Esophagus muscularis mucosa (tissue), 4 donors: ENCODE measurements around the gene IRS1. TPM values are rescaled to one million over a fixed set of nuclear protein-coding genes. Genes with fewer than 3 reads are reported as not detected.

Experiments used
- DNase-seq: peaks from one replicate; pipeline ENCODE4 v3.0.0-alpha.2; 2017; ENCODE audit errors: extremely low spot score
- H3K27ac ChIP-seq, 4 donors: fragments of 200-600 bp; sonication (generic); replicated peaks in 1 of 4; 1 replicate in 3 of 4; 2 replicates in 1 of 4; pipeline ENCODE4 v1.5.1; 2016 to 2019; ENCODE audit warnings: mild to moderate bottlenecking in 1 of 4
- H3K27me3 ChIP-seq, 4 donors: fragments of 200-600 bp; sonication (generic); one replicate each; pipeline versions ENCODE4 v1.5.1 to v1.6.0; 2016 to 2019
- H3K36me3 ChIP-seq, 4 donors: fragments of 200-600 bp; sonication (generic); one replicate each; pipeline ENCODE4 v1.5.1; 2016 to 2019
- H3K4me1 ChIP-seq, 4 donors: fragments of 200-600 bp; sonication (generic); one replicate each; pipeline ENCODE4 v1.5.1; 2016 to 2019
- H3K4me3 ChIP-seq, 4 donors: fragments of 200-600 bp; sonication (generic); 1 replicate in 2 of 4; 2 replicates in 2 of 4; pipeline ENCODE4 v1.5.1; 2016 to 2019; ENCODE audit warnings: mild to moderate bottlenecking in 4 of 4, moderate library complexity in 1 of 4
- H3K9me3 ChIP-seq, 4 donors: fragments of 200-600 bp; sonication (generic); 1 replicate in 3 of 4; 2 replicates in 1 of 4; pipeline ENCODE4 v1.5.1; 2016 to 2019
- EP300 ChIP-seq: sonication (generic); formaldehyde crosslinking; IDR thresholded peaks from one replicate; pipeline ENCODE4 v1.6.1; 2017; ENCODE audit warnings: antibody characterized with exemption
- POLR2A ChIP-seq: fragments of 450-650 bp; IDR thresholded peaks from one replicate; pipeline ENCODE4 v1.6.1; 2017; ENCODE audit warnings: antibody characterized with exemption, moderate library complexity, mild to moderate bottlenecking, low read depth
- POLR2AphosphoS5 ChIP-seq, 2 donors: sonication (generic); formaldehyde crosslinking; IDR thresholded peaks; one replicate each; pipeline ENCODE4 v1.6.1; 2017; ENCODE audit warnings: antibody characterized with exemption in 2 of 2
- WGBS: methylation state at CpG from one replicate; pipeline ENCODE4 v1.1.5; 2018; 5-methylcytosine and 5-hydroxymethylcytosine counted together
- intact Hi-C: fragments of 100-400 bp; cut with DNase I; formaldehyde crosslinking; loops from one replicate; pipeline ENCODE4 v1.15.1; 2023
- total RNA-seq, 4 donors: library from RNA; depleted of rRNA; stranded (reverse); fragments of >200 nt; gene quantifications; one replicate each; pipeline versions ENCODE4 v1.1.0 to v1.2.1, GENCODE V29; 2016
- TF ChIP-seq, protein P1 (sequence below), 3 experiments: fragments of 200-600 bp in 2 of 3; fragments of 450-650 bp in 1 of 3; sonication (generic) in 2 of 3; IDR thresholded peaks; one replicate each; pipeline ENCODE4 v1.5.1; 2017 to 2019; ENCODE audit warnings: antibody characterized with exemption in 3 of 3, mild to moderate bottlenecking in 2 of 3, moderate library complexity in 1 of 3

The IRS1 gene
- total RNA-seq, 4 donors from 2014 or later = 27.8 to 47.6 (median 32.8) TPM

DNA sequence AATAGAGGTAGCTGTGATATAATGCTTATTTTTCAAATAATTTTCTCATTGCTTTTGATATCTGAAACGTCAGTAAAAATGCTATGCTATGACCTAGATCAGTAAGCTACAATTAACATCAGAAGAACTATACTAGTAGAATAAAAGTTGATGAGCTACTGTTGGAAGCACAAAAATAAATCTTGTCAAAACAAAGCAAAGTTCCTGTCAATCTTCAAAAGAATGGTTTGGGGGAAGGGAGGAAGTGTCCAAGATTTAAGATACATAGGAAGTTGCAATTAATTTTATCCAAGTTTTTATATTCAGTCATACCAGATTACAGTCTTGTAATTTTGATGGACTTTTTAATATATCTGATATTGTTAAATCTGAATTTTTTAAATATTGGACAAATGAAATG is 19.2 kb downstream of the IRS1 start:
- H3K4me3 ChIP-seq = no peak overlapping the region
- no peak for DNase-seq
- WGBS = 80% methylated on average over 1 of the region's 1 CpG
- peaks cover 0 to 4% (median 0%) of the 10 kb centered on the region in 4 donors for H3K36me3 ChIP-seq
- no peak overlapping the region for H3K27ac ChIP-seq
- H3K9me3 ChIP-seq = peaks cover 0 to 3% (median 0%) of the 10 kb centered on the region in 4 donors
- peaks cover 12 to 25% (median 21%) of the 10 kb centered on the region in 4 donors for H3K4me1 ChIP-seq
- H3K27me3 ChIP-seq = no peaks in the 10 kb centered on the region
- intact Hi-C loops = no loop called here
- TF ChIP-seq POLR2A (no peak), EP300 (no peak), POLR2AphosphoS5 (IDR thresholded peaks at IDR 0.05) (no peak)
- TF ChIP-seq, protein P1, sequence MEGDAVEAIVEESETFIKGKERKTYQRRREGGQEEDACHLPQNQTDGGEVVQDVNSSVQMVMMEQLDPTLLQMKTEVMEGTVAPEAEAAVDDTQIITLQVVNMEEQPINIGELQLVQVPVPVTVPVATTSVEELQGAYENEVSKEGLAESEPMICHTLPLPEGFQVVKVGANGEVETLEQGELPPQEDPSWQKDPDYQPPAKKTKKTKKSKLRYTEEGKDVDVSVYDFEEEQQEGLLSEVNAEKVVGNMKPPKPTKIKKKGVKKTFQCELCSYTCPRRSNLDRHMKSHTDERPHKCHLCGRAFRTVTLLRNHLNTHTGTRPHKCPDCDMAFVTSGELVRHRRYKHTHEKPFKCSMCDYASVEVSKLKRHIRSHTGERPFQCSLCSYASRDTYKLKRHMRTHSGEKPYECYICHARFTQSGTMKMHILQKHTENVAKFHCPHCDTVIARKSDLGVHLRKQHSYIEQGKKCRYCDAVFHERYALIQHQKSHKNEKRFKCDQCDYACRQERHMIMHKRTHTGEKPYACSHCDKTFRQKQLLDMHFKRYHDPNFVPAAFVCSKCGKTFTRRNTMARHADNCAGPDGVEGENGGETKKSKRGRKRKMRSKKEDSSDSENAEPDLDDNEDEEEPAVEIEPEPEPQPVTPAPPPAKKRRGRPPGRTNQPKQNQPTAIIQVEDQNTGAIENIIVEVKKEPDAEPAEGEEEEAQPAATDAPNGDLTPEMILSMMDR (IDR thresholded peaks at IDR 0.05) = no peak

DNA sequence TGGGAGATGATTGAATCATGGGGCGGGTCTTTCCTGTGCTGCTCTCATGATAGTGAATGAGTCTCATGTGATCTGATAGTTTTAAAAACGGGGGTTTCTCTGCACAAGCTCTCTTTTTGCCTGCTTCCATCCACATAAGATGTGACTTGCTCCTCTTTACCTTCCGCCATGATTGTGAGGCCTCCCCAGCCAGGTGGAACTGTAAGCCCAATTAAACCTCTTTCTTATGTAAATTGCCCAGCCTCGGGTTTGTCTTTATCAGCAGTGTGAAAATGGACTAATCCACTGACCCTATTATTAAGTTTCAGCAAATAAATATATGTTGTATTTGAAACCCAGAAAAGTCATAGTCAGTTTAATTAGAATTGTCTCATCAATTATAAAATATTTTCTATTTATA is 22.0 kb downstream of the IRS1 start:
- no peaks in the 10 kb centered on the region for H3K27me3 ChIP-seq
- intact Hi-C loops = no loop called here
- no peak overlapping the region for H3K4me3 ChIP-seq
- H3K36me3 ChIP-seq = peaks cover 0 to 9% (median 0%) of the 10 kb centered on the region in 4 donors
- 85% methylated on average over 4 of the region's 4 CpGs for WGBS
- DNase-seq = no peak
- H3K4me1 ChIP-seq = peaks cover 20 to 37% (median 32%) of the 10 kb centered on the region in 4 donors
- H3K9me3 ChIP-seq = peaks cover 0 to 13% (median 5%) of the 10 kb centered on the region in 4 donors
- TF ChIP-seq POLR2A (no peak), POLR2AphosphoS5 (IDR thresholded peaks at IDR 0.05) (no peak), EP300 (no peak)
- TF ChIP-seq, protein P1 (IDR thresholded peaks at IDR 0.05) = no peak
- no peak overlapping the region for H3K27ac ChIP-seq

DNA sequence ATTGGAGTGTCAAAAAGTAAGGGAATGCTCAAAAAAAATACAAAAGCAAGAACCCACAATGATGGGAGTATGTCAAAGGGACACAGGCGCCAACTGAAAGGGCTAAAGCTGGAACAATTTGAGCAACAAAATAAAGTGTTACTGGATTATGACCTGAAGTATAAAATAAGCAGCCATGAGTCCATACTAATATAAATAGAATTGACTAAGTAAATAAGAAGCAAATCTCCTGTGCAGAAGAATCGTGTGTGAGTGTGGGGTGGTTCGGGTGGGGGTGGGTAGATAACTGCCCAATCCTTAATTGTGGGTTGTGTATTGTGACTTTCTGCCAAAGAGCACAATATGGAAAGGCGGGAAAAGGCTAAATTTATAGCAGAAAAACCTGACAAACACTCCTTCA is 23.5 kb downstream of the IRS1 start:
- WGBS = 92% methylated on average over 4 of the region's 4 CpGs
- Histone ChIP-seq H3K4me1 (peaks cover 31 to 37% (median 32%) of the 10 kb centered on the region in 4 donors), H3K27ac (no peak overlapping the region), H3K36me3 (peaks cover 0 to 9% (median 0%) of the 10 kb centered on the region in 4 donors), H3K27me3 (no peaks in the 10 kb centered on the region), H3K4me3 (no peak overlapping the region), H3K9me3 (peaks cover 0 to 13% (median 5%) of the 10 kb centered on the region in 4 donors)
- TF ChIP-seq EP300 = no peak
- TF ChIP-seq, protein P1 (IDR thresholded peaks at IDR 0.05) = no peak
- TF ChIP-seq POLR2A = no peak
- TF ChIP-seq POLR2AphosphoS5 (IDR thresholded peaks at IDR 0.05) = no peak
- no peak for DNase-seq
- intact Hi-C loops = no loop called here

DNA sequence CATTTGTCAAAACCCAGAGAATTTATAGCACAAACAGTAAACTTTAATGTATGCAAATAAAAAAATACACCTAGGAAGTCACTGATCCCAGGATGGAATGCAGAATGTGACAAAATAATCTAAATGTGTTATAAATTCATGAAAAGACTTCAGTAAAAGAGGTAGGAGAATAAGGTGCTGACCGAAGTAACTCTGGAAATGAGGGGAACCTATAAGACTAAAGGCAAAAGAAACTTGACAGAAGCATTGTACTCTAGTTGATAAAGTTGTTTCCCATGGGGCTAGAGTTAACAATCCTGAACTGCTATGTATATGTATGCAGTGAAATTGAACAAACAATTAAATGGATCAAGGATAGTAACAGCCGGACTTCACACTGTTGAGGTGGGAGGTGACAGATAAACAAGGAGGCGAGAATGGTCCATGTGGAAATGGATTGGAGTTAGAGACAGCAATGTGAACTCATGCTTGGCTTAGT is 24.5 kb downstream of the IRS1 start:
- H3K9me3 ChIP-seq = peaks cover 0 to 13% (median 5%) of the 10 kb centered on the region in 4 donors
- TF ChIP-seq, protein P1 (IDR thresholded peaks at IDR 0.05) = no peak
- no peak for TF ChIP-seq EP300
- TF ChIP-seq POLR2A = no peak
- TF ChIP-seq POLR2AphosphoS5 (IDR thresholded peaks at IDR 0.05) = no peak
- no peaks in the 10 kb centered on the region for H3K27me3 ChIP-seq
- H3K4me3 ChIP-seq = no peak overlapping the region
- DNase-seq = no peak
- 96% methylated on average over 3 of the region's 3 CpGs for WGBS
- peaks cover 28 to 42% (median 33%) of the 10 kb centered on the region in 4 donors for H3K4me1 ChIP-seq
- H3K27ac ChIP-seq = no peak overlapping the region
- H3K36me3 ChIP-seq = peaks cover 0 to 9% (median 0%) of the 10 kb centered on the region in 4 donors
- intact Hi-C loops = no loop called here

DNA sequence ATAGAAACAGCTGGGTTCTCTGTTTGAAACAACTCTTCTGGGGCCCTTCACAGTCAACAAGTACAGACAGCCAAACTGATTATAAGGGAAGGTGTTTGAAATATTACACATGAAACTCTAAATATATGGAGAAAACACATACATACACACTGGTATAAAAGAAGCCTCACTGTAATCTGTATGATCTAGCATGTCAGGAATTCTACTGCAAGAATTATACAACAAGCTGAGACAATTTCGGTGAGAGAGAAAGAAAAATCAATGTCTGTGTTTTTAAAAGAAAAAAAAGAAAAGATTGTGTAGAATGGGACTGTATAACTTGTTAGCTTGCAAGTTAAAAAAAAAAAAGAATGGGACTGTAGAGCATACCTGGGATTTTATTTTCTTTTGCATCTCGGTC is 26.3 kb downstream of the IRS1 start:
- H3K27me3 ChIP-seq = no peaks in the 10 kb centered on the region
- TF ChIP-seq, protein P1 (IDR thresholded peaks at IDR 0.05) = no peak
- TF ChIP-seq EP300 (no peak), POLR2A (no peak)

More for the DNA sequence above, 26.3 kb downstream of the IRS1 start:
- intact Hi-C loops = no loop called here
- DNase-seq = no peak
- Histone ChIP-seq H3K4me1 (peaks cover 32 to 39% (median 33%) of the 10 kb centered on the region in 4 donors), H3K27ac (no peak overlapping the region), H3K9me3 (peaks cover 0 to 13% (median 5%) of the 10 kb centered on the region in 4 donors), H3K36me3 (peaks cover 0 to 9% (median 0%) of the 10 kb centered on the region in 4 donors), H3K4me3 (no peak overlapping the region)
- 45% methylated on average over 2 of the region's 2 CpGs for WGBS
